GM18951 (cell line): ENCODE data around the gene NID2.

ENCODE experiments used
- POLR2A ChIP-seq: IDR thresholded peaks from 4 replicates; pipeline ENCODE4 v1.6.1; 2011; ENCODE audit warnings: mild to moderate bottlenecking; ENCODE audit not compliant: insufficient read length, insufficient read depth; ENCODE audit errors: extremely low read depth
- in situ Hi-C: fragments of 300-500 bp; cut with MboI; formaldehyde crosslinking; loops from one replicate; pipeline ENCODE4 v1.12.0; 2022; ENCODE audit warnings: low sequenced_read_pairs, mixed read lengths, inconsistent platforms; ENCODE audit not compliant: unreplicated experiment

Gene NID2

DNA sequence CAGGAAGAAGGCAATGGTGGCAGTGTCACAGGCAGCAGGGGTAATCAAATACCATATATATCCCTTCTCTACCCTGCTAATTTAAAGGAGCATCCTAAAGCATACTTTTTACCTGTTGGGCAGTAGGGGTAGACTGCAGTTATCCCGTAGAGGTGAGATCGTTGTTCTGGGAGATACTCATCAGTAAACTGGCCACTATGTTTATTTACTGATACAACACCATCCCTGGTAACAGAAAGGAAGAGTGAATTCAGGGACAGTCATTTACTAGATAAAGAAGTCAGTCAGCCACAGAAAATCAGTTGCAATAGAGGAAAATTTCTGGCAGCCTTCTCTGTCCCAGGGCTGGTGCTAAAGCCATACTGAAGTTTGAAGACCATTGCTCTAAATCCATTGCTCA lies 63.2 kb downstream of the NID2 start:
- no peak for TF ChIP-seq POLR2A
- in situ Hi-C loops, result no loop called here

DNA sequence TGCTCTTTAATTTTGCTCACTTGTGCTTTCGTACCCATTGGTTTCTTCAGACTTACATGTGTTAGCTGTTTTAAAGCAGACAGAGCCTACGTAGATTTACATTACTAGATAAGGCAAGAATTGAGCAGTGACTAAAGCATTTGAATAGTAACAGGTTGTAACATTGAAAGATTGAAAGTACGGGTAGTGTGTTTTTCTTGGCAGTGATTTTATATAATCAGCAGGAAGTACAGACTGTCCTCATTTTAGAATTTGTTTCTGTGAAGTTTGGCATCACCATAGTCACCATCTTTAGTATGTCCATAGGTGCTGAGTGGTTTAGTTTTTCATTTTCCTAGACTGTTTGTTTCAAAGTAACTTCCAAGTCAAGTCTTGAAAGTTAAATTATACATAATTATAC lies 65.5 kb downstream of the NID2 start:
- in situ Hi-C loops, result no loop called here
- no peak for TF ChIP-seq POLR2A

GRCh38 chr14:52002542-52002941 lies 66.3 kb downstream of the NID2 start:
- no peak for TF ChIP-seq POLR2A
- in situ Hi-C loops, result no loop called here

- TF ChIP-seq POLR2A, result no peak
- in situ Hi-C loops, result no loop called here
These were observed 68.2 kb downstream of the NID2 start for GRCh38 chr14:52000696-52001095.

DNA sequence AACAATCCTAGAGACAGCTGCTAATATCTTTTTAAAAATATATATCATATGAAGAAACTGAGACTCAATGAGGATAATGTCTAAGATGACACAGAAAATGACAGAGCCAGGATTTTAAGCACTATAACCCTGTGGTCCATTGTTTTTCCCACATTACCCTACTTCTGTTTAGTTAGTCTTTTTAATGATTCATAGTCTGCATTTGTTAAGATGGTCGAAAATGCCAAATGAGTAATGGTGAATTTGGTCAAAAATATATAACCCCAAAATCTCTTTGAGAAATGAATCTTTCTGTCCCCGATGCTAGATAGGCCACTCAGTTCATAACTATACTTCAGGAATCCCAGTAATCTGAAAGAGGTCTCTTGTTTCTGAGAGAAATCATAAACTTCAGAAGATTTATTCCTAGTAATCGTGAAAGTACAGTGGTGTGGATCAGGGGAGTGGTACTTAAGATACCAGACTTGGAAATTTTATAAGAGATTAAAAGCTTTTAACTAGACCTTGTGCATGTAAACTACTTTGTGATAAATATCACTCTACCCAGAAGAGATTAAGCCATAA lies 68.8 kb downstream of the NID2 start:
- in situ Hi-C loops, result no loop called here
- no peak for TF ChIP-seq POLR2A

DNA sequence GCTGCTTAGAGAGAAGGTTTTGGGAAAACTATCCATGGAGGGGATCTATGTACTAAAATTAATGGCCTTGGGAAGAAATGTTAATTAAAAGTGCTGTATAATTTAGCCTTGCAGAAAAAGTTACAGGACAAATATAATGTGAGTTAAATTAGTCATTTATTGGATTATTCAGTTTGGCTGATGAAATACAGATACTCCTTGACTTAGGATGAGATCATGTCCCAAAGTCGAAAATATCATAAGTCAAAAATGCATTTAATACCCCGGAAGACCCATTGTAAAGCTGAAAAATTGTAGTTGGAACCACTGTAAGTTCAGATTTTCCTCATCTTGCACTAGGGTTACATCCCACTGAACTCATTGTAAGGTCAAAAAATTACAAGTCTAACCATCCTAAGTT lies 69.8 kb downstream of the NID2 start:
- in situ Hi-C loops, result loop anchor here (10.0 kb wide), 1 partner anchor 286 kb away; no protein-coding TSS in a partner anchor
- no peak for TF ChIP-seq POLR2A

- in situ Hi-C loops, result loop anchor here (10.0 kb wide), 1 partner anchor 286 kb away; no protein-coding TSS in a partner anchor
- TF ChIP-seq POLR2A, result no peak
These were observed 70.5 kb downstream of the NID2 start for GRCh38 chr14:51998348-51998747.

DNA sequence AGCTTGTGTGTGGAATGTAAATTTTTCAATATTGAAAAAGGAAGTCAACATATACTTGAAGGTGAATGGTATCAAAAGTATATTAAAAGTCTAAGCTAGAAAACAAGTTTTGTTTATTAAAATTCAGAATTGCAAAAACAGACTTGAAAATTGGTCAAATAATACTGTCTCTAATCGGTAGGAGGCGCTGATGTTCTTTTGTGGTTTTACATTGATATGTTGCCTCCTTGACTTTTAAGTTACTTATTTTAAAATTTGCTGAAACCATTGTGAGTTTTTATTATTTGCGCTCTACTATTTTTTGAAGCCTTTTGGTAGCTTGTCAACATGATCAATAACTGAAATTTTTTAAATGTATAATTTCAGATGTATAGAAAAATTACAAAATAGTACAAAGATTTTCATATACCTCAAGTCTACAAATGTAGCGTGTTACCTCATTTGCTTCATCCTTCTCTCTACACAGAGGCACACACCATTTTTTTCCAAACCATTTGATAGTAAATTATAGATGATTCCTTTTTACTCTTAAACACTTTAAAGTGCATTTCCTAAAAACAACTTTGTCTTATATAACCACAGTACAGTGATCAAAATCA lies 72.6 kb downstream of the NID2 start:
- TF ChIP-seq POLR2A, result no peak
- in situ Hi-C loops, result loop anchor here (10.0 kb wide), 1 partner anchor 289 kb away; no protein-coding TSS in a partner anchor

- no peak for TF ChIP-seq POLR2A
- in situ Hi-C loops, result loop anchor here (10.0 kb wide), 1 partner anchor 291 kb away; no protein-coding TSS in a partner anchor
These were observed 75.5 kb downstream of the NID2 start for GRCh38 chr14:51993285-51993920.

DNA sequence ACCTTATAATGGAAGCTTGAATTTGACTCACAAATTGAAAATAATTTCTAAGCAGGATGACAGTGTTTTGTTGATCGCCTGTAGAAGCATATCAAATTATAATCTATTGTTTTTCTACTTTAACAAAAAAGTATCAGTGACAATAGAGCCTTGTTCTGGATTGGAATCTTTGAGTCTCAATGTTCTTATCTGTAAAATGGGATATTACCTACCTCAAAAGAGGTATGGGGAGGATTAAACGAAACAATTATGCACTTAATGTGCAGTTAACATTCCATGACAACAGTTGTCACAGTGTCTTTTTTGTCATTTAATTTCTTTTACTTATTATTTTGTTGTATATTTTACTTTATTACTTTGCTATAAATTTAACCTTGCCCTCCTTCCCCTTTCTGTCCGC lies 78.4 kb downstream of the NID2 start:
- in situ Hi-C loops, result loop anchor here (10.0 kb wide), 1 partner anchor 294 kb away; no protein-coding TSS in a partner anchor
- no peak for TF ChIP-seq POLR2A

DNA sequence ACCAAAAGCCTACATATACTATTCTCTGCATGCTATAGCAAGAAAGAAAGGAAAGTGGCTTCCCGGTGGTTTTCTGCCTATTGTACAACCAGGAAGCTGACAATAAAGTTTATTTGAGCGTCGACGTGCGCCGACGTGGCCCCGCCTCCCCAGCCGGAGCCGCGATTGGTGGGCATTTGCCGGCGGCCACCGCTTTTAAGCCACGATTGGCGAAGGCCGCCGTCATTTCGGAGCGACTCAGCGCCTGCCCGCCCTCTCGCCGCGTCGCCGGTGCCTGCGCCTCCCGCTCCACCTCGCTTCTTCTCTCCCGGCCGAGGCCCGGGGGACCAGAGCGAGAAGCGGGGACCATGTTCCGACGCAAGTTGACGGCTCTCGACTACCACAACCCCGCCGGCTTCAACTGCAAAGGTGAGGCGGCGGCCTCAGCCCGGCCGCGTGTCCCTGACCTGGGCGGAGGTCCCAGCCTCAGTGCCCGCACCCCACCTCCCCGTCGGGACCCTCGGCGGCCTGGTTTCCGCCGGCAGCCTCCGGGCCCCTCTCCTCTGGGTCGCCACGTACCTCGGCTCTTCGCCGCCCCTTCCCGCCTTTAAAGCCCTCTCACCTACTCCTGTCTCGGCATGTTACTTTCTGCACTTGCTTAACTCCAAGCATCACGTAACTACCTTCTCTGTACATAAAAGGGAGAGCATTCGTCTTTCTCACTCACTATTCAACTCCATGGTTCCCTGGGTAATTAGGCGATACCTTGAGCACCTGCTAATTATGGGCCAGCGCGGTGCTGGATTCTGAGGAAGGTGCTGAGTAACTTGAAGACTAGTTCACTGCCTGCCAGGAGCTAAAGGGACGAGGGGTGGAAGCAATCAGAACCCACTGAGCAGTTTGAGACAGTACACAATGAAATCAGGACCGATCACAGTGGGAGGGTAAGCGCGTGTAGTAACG lies 79.3 kb downstream of the NID2 start, which contains the start of gene RTRAF:
RTRAF (plus strand) TSS at position 254 of the 942 bp plus-strand sequence; CDS start at position 348, 94 bp downstream.
- TF ChIP-seq POLR2A, result peak; percentile 89
- in situ Hi-C loops, result loop anchor here (10.0 kb wide), 1 partner anchor 295 kb away; no protein-coding TSS in a partner anchor

- no peak for TF ChIP-seq POLR2A
- in situ Hi-C loops, result no loop called here
These were observed 80.6 kb downstream of the NID2 start for GRCh38 chr14:51988221-51988620.
